Neural progenitor cell (in vitro differentiated cells): Measurements from ENCODE around the gene NCF4. TPM values are rescaled to one million over a fixed set of nuclear protein-coding genes. Genes with fewer than 3 reads are reported as not detected.

Experiments used
- DNase-seq: peaks from one replicate; pipeline ENCODE4 v3.0.0-alpha.2; 2016; ENCODE audit warnings: low spot score
- H2AFZ ChIP-seq: fragments of 200-600 bp; sonication (generic); replicated peaks from 2 replicates; pipeline ENCODE4 v1.6.1; 2016; ENCODE audit warnings: antibody characterized with exemption
- H3F3A ChIP-seq: fragments of 200-600 bp; sonication (generic); 2 replicates; pipeline ENCODE4 v1.6.1; 2016; ENCODE audit warnings: antibody characterized with exemption, low read depth
- H3K27ac ChIP-seq: fragments of 200-600 bp; sonication (generic); 2 replicates; pipeline ENCODE4 v1.5.1; 2016; ENCODE audit warnings: mild to moderate bottlenecking
- H3K27me3 ChIP-seq: fragments of 200-600 bp; sonication (generic); 2 replicates; pipeline ENCODE4 v1.6.1; 2016; ENCODE audit warnings: mild to moderate bottlenecking, moderate library complexity
- H3K36me3 ChIP-seq: fragments of 200-600 bp; sonication (generic); 2 replicates; pipeline ENCODE4 v1.5.1; 2016
- H3K4me1 ChIP-seq: fragments of 200-600 bp; sonication (generic); 2 replicates; pipeline ENCODE4 v1.6.1; 2016; ENCODE audit warnings: mixed run types
- H3K4me2 ChIP-seq: fragments of 200-600 bp; sonication (generic); 2 replicates; pipeline ENCODE4 v1.6.1; 2016
- H3K4me3 ChIP-seq: fragments of 200-600 bp; sonication (generic); 2 replicates; pipeline ENCODE4 v1.5.1; 2016
- H3K79me2 ChIP-seq: fragments of 200-600 bp; sonication (generic); 2 replicates; pipeline ENCODE4 v1.6.1; 2016; ENCODE audit warnings: low read depth
- H3K9ac ChIP-seq: fragments of 200-600 bp; sonication (generic); 2 replicates; pipeline ENCODE4 v1.6.1; 2016
- H3K9me3 ChIP-seq: fragments of 200-600 bp; sonication (generic); 2 replicates; pipeline ENCODE4 v1.5.1; 2016; ENCODE audit warnings: low read depth
- H4K20me1 ChIP-seq: fragments of 200-600 bp; sonication (generic); 2 replicates; pipeline ENCODE4 v1.6.1; 2016; ENCODE audit warnings: low read depth
- H3K27ac Mint-ChIP-seq: 3 replicates; pipeline ENCODE4 v1.8.0; 2021; ENCODE audit warnings: mixed read lengths
- H3K27me3 Mint-ChIP-seq: 2 replicates; pipeline ENCODE4 v1.8.0; 2022; ENCODE audit warnings: low read depth, mild to moderate bottlenecking, inconsistent platforms, moderate library complexity, mixed read lengths; ENCODE audit not compliant: insufficient read depth
- H3K36me3 Mint-ChIP-seq: 3 replicates; pipeline ENCODE4 v1.8.0; 2021; ENCODE audit warnings: mixed read lengths
- H3K4me1 Mint-ChIP-seq: 3 replicates; pipeline ENCODE4 v1.8.0; 2021; ENCODE audit warnings: mixed read lengths
- H3K4me3 Mint-ChIP-seq: 3 replicates; pipeline ENCODE4 v1.8.0; 2021; ENCODE audit warnings: mild to moderate bottlenecking, moderate library complexity, mixed read lengths
- H3K9me3 Mint-ChIP-seq: 3 replicates; pipeline ENCODE4 v1.8.0; 2020; ENCODE audit warnings: mixed read lengths
- CTCF ChIP-seq: fragments of 200-600 bp; sonication (generic); IDR thresholded peaks from 2 replicates; pipeline ENCODE4 v1.5.1; 2017; ENCODE audit warnings: antibody characterized with exemption, mild to moderate bottlenecking
- EZH2 ChIP-seq: fragments of 200-600 bp; sonication (generic); IDR thresholded peaks from 2 replicates; pipeline ENCODE4 v1.6.1; 2017; ENCODE audit warnings: antibody characterized with exemption, mild to moderate bottlenecking, moderate library complexity
- EZH2phosphoT487 ChIP-seq: fragments of 200-600 bp; sonication (generic); IDR thresholded peaks from 2 replicates; pipeline ENCODE4 v1.6.1; 2017; ENCODE audit warnings: antibody characterized with exemption
- total RNA-seq: library from RNA; depleted of rRNA; stranded (reverse); fragments of >200 nt; gene quantifications from 2 replicates; pipeline ENCODE4 v1.2.3, GENCODE V29; 2015; ENCODE audit warnings: low replicate concordance

Gene NCF4
- total RNA-seq, 1 donor from 2014 or later = not detected

- no peak overlapping the region for H3K4me3 Mint-ChIP-seq
These were observed 1.8 kb upstream of the NCF4 start for GRCh38 chr22:36858966-36859365.

GRCh38 chr22:36860017-36860416 lies 789 bp upstream of the NCF4 start:
- H3K4me3 Mint-ChIP-seq = no peak overlapping the region
- no peak overlapping the region for H3K4me3 ChIP-seq
- no peak for TF ChIP-seq EZH2
- no peak for TF ChIP-seq EZH2phosphoT487
- no peaks in the 10 kb centered on the region for H3K4me1 ChIP-seq
- peaks cover 9% of the 10 kb centered on the region for H3K4me1 Mint-ChIP-seq
- H3K36me3 ChIP-seq = no peaks in the 10 kb centered on the region
- H3K27me3 ChIP-seq = peaks cover 36% of the 10 kb centered on the region
- H3K9me3 ChIP-seq = no peaks in the 10 kb centered on the region
- H3K79me2 ChIP-seq = no peaks in the 10 kb centered on the region
- H4K20me1 ChIP-seq = no peaks in the 10 kb centered on the region
- no peak for DNase-seq
- H2AFZ ChIP-seq = no peak overlapping the region
- no peaks in the 10 kb centered on the region for H3K36me3 Mint-ChIP-seq
- H3F3A ChIP-seq = no peaks in the 10 kb centered on the region
- no peak overlapping the region for H3K9ac ChIP-seq
- H3K4me2 ChIP-seq = no peak overlapping the region
- no peak overlapping the region for H3K27ac ChIP-seq
- H3K9me3 Mint-ChIP-seq = peaks cover 2% of the 10 kb centered on the region
- no peak overlapping the region for H3K27ac Mint-ChIP-seq
- H3K27me3 Mint-ChIP-seq = peaks cover 16% of the 10 kb centered on the region

More at GRCh38 chr22:36858966-36859365, 1.8 kb upstream of the NCF4 start:
- Histone ChIP-seq H3K4me2 (no peak overlapping the region), H3K4me3 (no peak overlapping the region), H3K79me2 (no peaks in the 10 kb centered on the region), H3K27me3 (peaks cover 38% of the 10 kb centered on the region), H2AFZ (no peak overlapping the region), H3K9ac (no peak overlapping the region), H4K20me1 (no peaks in the 10 kb centered on the region), H3K9me3 (no peaks in the 10 kb centered on the region), H3F3A (no peaks in the 10 kb centered on the region), H3K4me1 (no peaks in the 10 kb centered on the region), H3K36me3 (no peaks in the 10 kb centered on the region), H3K27ac (no peak overlapping the region)
- peaks cover 9% of the 10 kb centered on the region for H3K4me1 Mint-ChIP-seq
- H3K27me3 Mint-ChIP-seq = peaks cover 14% of the 10 kb centered on the region
- no peak for TF ChIP-seq CTCF
- no peak for TF ChIP-seq EZH2
- TF ChIP-seq EZH2phosphoT487 = no peak
- no peaks in the 10 kb centered on the region for H3K36me3 Mint-ChIP-seq
- H3K9me3 Mint-ChIP-seq = peaks cover 2% of the 10 kb centered on the region
- no peak for DNase-seq
- H3K27ac Mint-ChIP-seq = no peak overlapping the region

GRCh38 chr22:36860438-36860820 lies 377 bp upstream of the NCF4 start:
- Histone ChIP-seq H3K4me2 (no peak overlapping the region), H3K36me3 (no peaks in the 10 kb centered on the region), H3K9ac (no peak overlapping the region), H3K27ac (no peak overlapping the region), H2AFZ (no peak overlapping the region), H4K20me1 (no peaks in the 10 kb centered on the region), H3K4me3 (no peak overlapping the region), H3F3A (no peaks in the 10 kb centered on the region), H3K27me3 (peaks cover 37% of the 10 kb centered on the region), H3K4me1 (no peaks in the 10 kb centered on the region), H3K79me2 (no peaks in the 10 kb centered on the region), H3K9me3 (no peaks in the 10 kb centered on the region)
- no peak overlapping the region for H3K4me3 Mint-ChIP-seq
- no peak overlapping the region for H3K27ac Mint-ChIP-seq
- H3K9me3 Mint-ChIP-seq = peaks cover 2% of the 10 kb centered on the region
- H3K4me1 Mint-ChIP-seq = peaks cover 9% of the 10 kb centered on the region
- H3K27me3 Mint-ChIP-seq = peaks cover 16% of the 10 kb centered on the region
- no peak for DNase-seq
- no peaks in the 10 kb centered on the region for H3K36me3 Mint-ChIP-seq
- TF ChIP-seq EZH2phosphoT487 (no peak), EZH2 (no peak), CTCF (no peak)

- H3K9me3 ChIP-seq = no peaks in the 10 kb centered on the region
These were observed 1.7 kb downstream of the NCF4 start for GRCh38 chr22:36862251-36863242.

More at GRCh38 chr22:36862251-36863242, 1.7 kb downstream of the NCF4 start:
- H2AFZ ChIP-seq = no peak overlapping the region
- no peak overlapping the region for H3K4me3 ChIP-seq
- H3K36me3 Mint-ChIP-seq = no peaks in the 10 kb centered on the region
- H3K4me1 ChIP-seq = no peaks in the 10 kb centered on the region
- no peak overlapping the region for H3K4me3 Mint-ChIP-seq
- no peak overlapping the region for H3K27ac ChIP-seq
- TF ChIP-seq CTCF = no peak
- TF ChIP-seq EZH2 = no peak
- TF ChIP-seq EZH2phosphoT487 = no peak
- H3K27ac Mint-ChIP-seq = no peak overlapping the region
- peaks cover 18% of the 10 kb centered on the region for H3K27me3 Mint-ChIP-seq
- no peaks in the 10 kb centered on the region for H3K9me3 Mint-ChIP-seq
- no peak overlapping the region for H3K9ac ChIP-seq
- H3K4me2 ChIP-seq = no peak overlapping the region
- no peaks in the 10 kb centered on the region for H3K79me2 ChIP-seq
- no peaks in the 10 kb centered on the region for H4K20me1 ChIP-seq
- no peaks in the 10 kb centered on the region for H3F3A ChIP-seq
- H3K36me3 ChIP-seq = no peaks in the 10 kb centered on the region
- H3K27me3 ChIP-seq = peaks cover 29% of the 10 kb centered on the region
- H3K4me1 Mint-ChIP-seq = no peaks in the 10 kb centered on the region
- no peak for DNase-seq
